CMK (cell line): ENCODE measurements around the gene PAPSS1.

Source experiments
- DNase-seq: peaks from one replicate; pipeline ENCODE4 v3.0.0-alpha.2; 2010; ENCODE audit warnings: low read depth

The PAPSS1 gene

GRCh38 chr4:107629318-107629717 is 90.7 kb downstream of the PAPSS1 start:
- no peak for DNase-seq

GRCh38 chr4:107625391-107625902 is 94.6 kb downstream of the PAPSS1 start:
- DNase-seq, result no peak

GRCh38 chr4:107624024-107624423 is 96.0 kb downstream of the PAPSS1 start:
- DNase-seq, result no peak

DNA sequence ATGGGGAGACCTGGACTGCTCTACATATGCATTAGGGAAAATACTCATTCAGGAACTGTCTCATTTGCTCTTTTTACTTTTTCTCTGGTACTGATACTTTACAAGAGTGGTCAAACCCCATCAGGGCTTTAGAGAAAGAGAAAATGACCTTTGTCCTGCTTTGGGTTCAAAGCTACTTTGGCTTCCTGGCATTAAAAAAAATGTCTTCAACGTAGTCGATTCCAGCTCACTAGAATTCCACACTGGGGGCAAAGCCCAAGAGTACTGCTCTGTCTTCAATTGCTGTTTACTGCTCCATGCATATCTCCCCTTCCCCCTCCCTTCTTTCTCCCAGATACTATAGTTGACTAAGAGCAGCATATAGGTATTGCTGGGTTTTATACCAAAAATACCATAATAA is 98.0 kb downstream of the PAPSS1 start:
- no peak for DNase-seq

GRCh38 chr4:107619731-107620130 is 100.3 kb downstream of the PAPSS1 start:
- DNase-seq, result no peak

- no peak for DNase-seq
Measured at GRCh38 chr4:107619066-107619465, 101.0 kb downstream of the PAPSS1 start.

DNA sequence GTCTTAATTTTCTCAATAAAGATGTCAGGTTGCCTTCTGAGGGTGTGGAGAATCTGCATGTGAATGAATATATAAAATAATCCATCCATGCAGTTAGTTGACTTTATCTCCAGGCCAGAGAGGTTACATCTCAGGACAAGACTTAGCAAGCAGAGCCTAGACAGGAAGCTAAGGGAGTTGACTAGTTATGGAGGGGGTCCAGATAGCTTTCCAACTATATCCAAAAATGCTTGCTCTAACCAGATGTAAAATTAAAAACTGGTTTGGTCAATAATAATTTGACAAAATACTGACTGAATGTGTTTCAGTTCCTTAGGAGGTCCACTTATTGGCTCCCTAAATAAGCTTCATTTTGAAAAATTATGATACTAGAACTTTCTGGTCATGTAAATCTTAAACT is 101.4 kb downstream of the PAPSS1 start:
- DNase-seq, result no peak

- DNase-seq, result no peak
Measured at GRCh38 chr4:107616838-107617389, 103.1 kb downstream of the PAPSS1 start.

GRCh38 chr4:107615809-107616208 is 104.2 kb downstream of the PAPSS1 start:
- DNase-seq, result no peak

DNA sequence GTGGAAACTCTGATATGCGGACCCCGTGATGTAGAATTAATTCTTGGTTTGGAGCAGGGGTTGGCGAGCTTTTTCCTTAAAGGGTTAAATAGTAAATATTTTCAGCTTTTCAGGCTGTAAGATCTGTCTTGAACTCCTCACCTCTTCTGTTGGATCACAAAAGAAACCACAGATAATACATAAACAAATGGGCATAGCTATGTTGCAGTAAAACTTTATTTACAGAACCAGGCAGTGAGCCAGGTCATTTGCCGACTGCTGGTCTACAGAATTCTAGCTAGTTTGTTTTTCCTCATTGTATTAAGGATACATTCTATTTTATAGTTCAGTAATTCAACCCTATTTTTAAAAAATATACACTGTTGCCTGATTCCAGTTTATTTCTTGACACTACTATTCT is 116.6 kb downstream of the PAPSS1 start:
- no peak for DNase-seq

GRCh38 chr4:107600983-107601382 is 119.1 kb downstream of the PAPSS1 start:
- no peak for DNase-seq

DNA sequence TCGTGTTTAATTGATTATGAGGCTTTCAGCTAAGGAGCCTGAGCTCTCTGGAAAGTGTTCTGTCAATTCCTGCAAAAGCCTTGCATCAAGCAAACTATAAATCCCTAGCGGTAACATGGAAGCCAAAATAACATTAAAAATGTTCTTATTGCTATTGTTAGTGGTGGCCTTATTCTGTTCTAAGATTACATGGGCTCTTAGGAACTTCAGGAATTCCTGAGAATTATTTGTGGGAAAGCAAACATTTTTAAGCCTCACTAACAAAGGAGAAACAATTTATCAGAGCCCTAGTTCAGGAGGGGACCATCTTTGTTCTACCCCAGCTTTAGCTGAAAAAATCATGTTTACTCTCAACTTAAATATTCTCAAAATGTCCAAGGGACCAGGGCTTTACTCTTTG is 119.6 kb downstream of the PAPSS1 start:
- DNase-seq, result no peak

DNA sequence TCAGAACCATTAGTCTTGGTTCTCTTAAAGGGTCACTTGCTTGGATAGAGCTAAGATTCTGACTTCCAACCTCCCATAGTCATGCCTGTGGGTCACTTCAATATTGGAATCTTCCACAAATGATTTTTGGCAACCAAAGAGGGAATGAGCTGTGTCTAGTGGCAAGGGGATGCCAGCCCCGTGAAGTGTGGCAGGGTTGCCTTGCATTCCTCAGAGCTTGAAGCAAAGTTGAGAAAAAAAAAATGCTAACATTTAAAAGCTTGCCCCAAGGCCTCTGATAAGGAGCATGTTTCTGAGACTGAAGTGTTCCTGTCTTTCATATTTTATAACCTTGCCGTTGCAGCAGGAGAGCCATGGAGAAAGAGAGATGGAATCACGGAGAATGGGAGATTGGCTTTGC is 120.2 kb downstream of the PAPSS1 start:
- no peak for DNase-seq

GRCh38 chr4:107593230-107593629 is 126.8 kb downstream of the PAPSS1 start:
- DNase-seq, result no peak

DNA sequence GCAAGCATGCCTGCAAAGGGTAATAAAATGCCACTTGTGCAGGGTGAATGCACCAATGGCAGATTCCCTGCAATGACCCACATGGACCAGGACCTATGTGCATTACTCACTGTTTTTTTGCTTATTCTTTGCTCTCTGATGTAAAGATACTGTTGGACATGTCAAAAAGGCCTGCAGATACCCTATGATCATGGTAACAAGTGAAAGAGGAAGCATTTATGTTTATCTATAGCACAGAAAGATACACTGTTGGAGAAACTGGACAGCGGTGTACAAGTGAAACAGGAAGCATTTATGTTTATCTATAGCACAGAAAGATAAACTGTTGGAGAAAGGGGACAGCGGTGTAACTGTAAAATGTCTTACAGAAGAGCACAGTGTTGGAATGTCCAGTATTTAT is 127.5 kb downstream of the PAPSS1 start:
- peak; percentile 5 for DNase-seq

- DNase-seq, result no peak
Measured at GRCh38 chr4:107589269-107589668, 130.8 kb downstream of the PAPSS1 start.

DNA sequence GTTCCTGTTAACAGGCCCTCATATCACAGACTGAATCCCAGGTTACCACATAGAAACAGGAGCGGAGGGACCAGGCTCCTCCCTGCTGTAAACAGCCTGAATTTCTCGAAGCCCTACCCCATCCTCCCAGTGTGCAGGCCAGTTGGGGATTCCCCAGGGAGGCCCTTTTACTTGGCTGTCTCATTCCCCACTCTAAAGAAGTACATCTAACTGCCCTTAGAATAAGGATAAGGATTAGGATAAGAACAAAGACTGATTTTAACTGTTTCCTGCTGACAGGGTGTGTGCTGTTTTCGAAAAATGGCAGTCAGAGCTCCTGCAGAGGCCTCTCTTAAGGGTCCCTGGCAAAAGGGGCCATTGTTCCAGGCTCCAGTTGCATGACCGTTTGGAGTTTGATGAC is 133.7 kb downstream of the PAPSS1 start:
- DNase-seq, result no peak

DNA sequence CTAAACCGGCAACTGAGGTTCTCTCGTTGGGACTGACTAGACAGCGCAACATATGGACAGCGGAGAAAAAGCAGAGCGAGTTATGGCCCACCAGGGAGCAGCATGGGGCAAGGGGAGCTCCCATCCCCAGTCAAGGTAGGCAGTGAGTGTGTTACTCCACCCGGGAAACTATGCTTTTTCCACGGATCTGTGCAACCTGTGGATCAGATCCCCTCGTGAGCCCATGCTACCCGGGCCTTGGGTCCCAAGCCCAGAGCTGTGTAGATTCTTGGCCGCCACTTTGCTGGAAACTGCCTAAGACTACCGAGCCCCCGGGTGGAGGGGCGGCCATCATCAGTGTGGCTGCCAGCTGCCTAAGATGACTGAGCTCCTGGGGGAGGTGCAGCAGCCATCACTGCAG is 140.9 kb downstream of the PAPSS1 start:
- DNase-seq, result no peak

DNA sequence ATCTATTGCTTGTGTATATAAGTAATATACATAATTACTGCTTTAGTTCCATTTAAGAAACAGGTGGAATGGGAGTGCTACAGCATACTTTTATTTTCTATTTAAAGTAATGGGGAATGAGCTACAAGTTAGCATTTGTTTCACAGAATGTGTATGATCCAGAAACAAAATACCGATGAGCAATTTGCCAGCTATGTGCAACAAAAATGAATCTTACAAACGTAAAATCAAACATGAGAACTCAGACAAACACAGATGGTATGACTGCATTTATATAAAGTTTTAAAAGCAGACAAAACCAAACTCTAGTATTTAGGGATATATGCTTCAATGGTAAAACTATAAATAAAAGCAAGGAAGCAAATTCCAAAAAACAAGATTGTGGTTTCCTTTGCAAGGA is 141.7 kb downstream of the PAPSS1 start:
- DNase-seq, result no peak

DNA sequence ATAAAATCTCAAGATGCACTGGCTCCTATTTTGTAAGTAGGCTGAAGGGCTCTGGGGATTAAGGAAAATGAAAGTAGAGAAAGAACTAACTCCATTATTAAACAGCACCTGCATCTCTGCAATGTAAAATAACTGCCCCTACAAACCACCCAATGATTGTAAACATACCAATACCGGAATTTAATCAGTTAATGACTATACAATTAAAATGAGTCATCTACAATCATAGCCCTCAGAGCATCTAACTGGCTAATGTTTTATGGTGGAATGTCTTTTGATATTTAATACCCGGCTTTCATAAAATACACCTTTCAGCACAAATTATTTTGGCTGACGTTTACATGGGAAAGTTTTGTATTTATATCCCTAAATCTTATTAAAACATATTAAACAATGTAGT is 142.3 kb downstream of the PAPSS1 start:
- DNase-seq, result no peak

DNA sequence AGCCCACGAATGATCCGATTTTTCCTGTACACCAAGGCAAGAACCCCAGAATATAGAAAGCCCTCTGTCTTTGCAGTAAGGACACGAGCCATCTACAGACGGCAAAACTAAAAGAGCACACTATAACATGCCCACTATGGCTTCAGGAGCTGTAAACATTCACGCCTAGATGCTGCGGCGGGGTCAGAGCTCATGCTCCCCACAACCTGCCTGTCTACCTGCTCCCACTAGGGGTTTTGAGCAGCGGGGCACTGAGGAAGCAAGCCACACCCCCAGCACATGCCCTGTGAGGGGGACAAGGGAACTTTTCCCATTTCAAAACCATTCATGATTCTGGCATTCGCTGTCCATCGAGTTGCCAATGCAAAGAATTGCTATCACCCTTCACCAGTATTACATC is 144.8 kb downstream of the PAPSS1 start:
- DNase-seq, result no peak

DNA sequence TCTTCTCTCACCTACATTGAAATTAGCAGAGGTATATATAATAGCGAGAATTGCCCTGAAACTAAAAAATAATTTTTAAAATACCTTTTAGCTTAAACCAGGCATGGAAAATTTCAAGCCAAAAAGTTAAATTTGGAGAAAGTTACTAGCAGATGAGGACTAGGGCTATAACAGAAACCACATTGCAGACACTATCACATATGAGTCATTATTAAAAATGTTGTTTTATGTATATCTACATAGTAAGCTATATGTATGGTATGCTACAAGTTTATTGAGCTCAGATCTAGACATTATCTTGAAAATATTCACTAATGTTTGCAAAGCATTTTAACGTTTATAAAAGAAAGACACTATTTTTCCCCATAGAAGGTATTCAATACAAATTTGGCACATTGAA is 147.8 kb downstream of the PAPSS1 start:
- DNase-seq, result no peak

DNA sequence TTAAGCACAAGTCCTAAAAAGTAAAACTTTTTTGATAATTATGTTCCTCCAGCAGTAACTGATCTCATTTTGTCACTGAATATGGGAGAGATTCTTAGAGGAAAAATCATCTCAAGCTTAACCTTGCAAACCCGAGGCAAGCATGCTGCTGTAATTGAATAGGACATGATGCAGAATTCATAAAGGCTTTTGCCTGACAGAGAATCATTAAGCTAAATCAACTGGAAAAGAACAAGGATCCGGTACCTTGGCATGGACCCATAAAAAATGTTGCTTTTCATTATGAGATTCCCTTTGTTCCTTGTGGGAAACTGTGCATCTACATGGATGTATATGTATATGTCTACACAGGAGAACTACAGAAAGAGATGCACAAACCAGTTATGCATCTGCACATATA is 149.1 kb downstream of the PAPSS1 start:
- DNase-seq, result no peak

DNA sequence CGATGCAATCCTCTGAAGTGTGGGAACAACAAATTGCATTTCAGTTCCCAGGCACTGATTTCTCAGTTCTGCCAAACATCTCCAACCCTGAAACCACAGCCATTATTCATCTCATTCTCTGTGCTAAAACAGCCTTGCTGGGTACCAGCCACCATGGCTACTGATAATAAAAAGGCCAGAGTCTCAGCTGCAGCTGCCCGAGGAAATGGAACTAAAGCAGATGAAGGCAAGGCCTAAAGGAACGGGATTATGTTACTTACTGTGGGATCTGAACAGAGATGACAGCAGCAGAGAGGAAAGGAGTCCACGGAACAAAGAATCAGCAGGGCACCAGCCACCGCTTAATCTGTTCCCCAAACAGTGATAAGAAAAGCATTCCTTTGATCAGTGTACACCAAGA is 155.7 kb downstream of the PAPSS1 start:
- no peak for DNase-seq
